ENCODE data around the gene PSMB7.

DNA sequence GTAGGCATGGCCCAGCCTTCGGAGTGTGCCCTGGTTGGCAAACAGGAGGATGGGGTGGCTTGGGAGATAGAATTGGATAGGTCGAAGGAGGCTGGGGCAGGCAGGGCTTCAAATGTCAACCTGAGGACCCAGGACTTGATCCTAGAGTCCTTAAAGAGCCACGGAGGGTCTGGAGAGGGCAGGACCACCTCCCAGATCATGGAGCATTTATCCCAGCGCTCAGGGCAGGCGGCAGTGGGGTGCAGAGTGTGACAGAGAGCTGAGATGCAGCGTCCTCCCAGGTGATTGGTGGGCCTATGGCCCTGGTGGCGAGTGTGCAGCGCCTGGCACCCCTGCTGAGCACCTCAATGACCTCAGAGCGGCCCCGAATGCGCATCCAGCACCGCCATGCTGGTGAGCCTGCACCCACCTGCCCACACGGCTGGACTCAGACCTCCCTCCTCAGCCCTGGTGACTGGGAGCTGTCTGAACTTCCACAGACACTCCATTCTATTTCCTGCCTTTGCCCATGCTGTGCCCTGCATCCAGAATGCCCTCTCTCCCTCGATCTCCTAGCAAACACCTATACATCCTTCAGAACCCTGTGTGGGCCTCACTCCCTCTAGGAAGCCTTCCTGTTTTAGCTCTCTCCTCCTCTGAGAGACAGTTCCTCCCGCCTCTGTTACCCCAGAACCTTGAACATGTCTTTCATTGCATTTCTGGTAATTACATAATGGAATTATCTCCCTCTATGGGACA lies 41.3 kb upstream of the PSMB7 start:
- TF ChIP-seq, protein P1, sequence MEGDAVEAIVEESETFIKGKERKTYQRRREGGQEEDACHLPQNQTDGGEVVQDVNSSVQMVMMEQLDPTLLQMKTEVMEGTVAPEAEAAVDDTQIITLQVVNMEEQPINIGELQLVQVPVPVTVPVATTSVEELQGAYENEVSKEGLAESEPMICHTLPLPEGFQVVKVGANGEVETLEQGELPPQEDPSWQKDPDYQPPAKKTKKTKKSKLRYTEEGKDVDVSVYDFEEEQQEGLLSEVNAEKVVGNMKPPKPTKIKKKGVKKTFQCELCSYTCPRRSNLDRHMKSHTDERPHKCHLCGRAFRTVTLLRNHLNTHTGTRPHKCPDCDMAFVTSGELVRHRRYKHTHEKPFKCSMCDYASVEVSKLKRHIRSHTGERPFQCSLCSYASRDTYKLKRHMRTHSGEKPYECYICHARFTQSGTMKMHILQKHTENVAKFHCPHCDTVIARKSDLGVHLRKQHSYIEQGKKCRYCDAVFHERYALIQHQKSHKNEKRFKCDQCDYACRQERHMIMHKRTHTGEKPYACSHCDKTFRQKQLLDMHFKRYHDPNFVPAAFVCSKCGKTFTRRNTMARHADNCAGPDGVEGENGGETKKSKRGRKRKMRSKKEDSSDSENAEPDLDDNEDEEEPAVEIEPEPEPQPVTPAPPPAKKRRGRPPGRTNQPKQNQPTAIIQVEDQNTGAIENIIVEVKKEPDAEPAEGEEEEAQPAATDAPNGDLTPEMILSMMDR (IDR thresholded peaks at IDR 0.05) = no peak
- TF ChIP-seq ZFX (IDR thresholded peaks at IDR 0.05; ENCODE audit: borderline replicate concordance) = no peak
